Raji (cell line): ENCODE results near the gene NRXN3.

Experiments used
- POLR2A ChIP-seq: IDR thresholded peaks from 2 replicates; pipeline ENCODE4 v1.6.1; 2011; ENCODE audit warnings: low read depth, low read length, control low read depth; ENCODE audit not compliant: insufficient read depth

NRXN3 gene

GRCh38 chr14:78667141-78667540, 497.0 kb downstream of the NRXN3 start:
- no peak for TF ChIP-seq POLR2A

- no peak for TF ChIP-seq POLR2A
Observed at GRCh38 chr14:78673845-78674244, 503.7 kb downstream of the NRXN3 start.

GRCh38 chr14:78674820-78675219, 504.6 kb downstream of the NRXN3 start:
- TF ChIP-seq POLR2A, result no peak

GRCh38 chr14:78683206-78683605, 513.0 kb downstream of the NRXN3 start:
- no peak for TF ChIP-seq POLR2A

GRCh38 chr14:78683981-78684380, 513.8 kb downstream of the NRXN3 start:
- no peak for TF ChIP-seq POLR2A

- no peak for TF ChIP-seq POLR2A
Observed at GRCh38 chr14:78688503-78688902, 518.3 kb downstream of the NRXN3 start.

GRCh38 chr14:78690836-78691235, 520.7 kb downstream of the NRXN3 start:
- no peak for TF ChIP-seq POLR2A

GRCh38 chr14:78697341-78697740, 527.2 kb downstream of the NRXN3 start:
- TF ChIP-seq POLR2A, result no peak

- no peak for TF ChIP-seq POLR2A
Observed at GRCh38 chr14:78698991-78699390, 528.8 kb downstream of the NRXN3 start.

- no peak for TF ChIP-seq POLR2A
Observed at GRCh38 chr14:78700236-78700635, 530.1 kb downstream of the NRXN3 start.

GRCh38 chr14:78701246-78701645, 531.1 kb downstream of the NRXN3 start:
- TF ChIP-seq POLR2A, result no peak

GRCh38 chr14:78704965-78705364, 534.8 kb downstream of the NRXN3 start:
- TF ChIP-seq POLR2A, result no peak

GRCh38 chr14:78705989-78706388, 535.8 kb downstream of the NRXN3 start:
- no peak for TF ChIP-seq POLR2A

GRCh38 chr14:78709795-78710557, 539.8 kb downstream of the NRXN3 start:
- TF ChIP-seq POLR2A, result no peak

GRCh38 chr14:78710963-78711362, 540.8 kb downstream of the NRXN3 start:
- no peak for TF ChIP-seq POLR2A

GRCh38 chr14:78713716-78714115, 543.5 kb downstream of the NRXN3 start:
- no peak for TF ChIP-seq POLR2A

GRCh38 chr14:78714711-78715110, 544.5 kb downstream of the NRXN3 start:
- TF ChIP-seq POLR2A, result no peak
